ENCODE data around the gene COG5. TPM values are rescaled to one million over a fixed set of nuclear protein-coding genes. Genes with fewer than 3 reads are reported as not detected.

Gene COG5
- total RNA-seq, 2 donors from 2014 or later: 50.1 to 102 TPM

DNA sequence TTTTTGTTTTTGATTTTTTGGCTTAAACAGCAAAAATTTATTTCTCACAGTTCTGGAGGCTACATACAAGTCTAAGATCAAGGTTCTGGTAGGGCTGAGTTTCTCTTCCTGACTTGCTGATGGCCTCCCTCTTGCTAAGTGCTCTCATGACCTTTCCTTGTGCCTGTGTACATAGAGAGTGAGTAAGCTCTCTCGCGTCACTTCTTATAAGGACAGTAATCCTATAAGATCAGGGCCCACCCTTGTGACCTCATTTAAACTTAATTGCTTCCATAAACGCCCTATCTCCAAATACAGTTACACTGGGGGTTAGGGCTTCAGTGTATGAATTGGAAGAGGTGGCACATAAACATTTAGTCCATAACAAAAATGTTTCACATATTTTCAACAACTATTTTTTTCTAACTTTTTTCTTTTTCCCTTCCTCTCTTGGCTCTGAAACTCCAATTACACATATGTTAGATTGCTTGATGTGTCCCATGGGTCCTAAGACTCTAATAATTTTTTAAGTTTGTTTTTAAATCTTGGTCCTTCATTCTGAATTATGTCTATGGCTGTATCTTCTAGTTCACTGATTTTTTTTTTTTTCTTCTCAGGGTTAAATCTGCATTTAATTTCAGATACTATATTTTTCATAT is 245.1 kb downstream of the COG5 start:
- intact Hi-C loops (cut with DNase I): no loop called here
- DNase-seq: no peak
- TF ChIP-seq, protein P1, sequence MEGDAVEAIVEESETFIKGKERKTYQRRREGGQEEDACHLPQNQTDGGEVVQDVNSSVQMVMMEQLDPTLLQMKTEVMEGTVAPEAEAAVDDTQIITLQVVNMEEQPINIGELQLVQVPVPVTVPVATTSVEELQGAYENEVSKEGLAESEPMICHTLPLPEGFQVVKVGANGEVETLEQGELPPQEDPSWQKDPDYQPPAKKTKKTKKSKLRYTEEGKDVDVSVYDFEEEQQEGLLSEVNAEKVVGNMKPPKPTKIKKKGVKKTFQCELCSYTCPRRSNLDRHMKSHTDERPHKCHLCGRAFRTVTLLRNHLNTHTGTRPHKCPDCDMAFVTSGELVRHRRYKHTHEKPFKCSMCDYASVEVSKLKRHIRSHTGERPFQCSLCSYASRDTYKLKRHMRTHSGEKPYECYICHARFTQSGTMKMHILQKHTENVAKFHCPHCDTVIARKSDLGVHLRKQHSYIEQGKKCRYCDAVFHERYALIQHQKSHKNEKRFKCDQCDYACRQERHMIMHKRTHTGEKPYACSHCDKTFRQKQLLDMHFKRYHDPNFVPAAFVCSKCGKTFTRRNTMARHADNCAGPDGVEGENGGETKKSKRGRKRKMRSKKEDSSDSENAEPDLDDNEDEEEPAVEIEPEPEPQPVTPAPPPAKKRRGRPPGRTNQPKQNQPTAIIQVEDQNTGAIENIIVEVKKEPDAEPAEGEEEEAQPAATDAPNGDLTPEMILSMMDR (IDR thresholded peaks at IDR 0.05): no peak
- no peak for TF ChIP-seq POLR2A (IDR thresholded peaks at IDR 0.05)
- peaks cover 5% of the 10 kb centered on the region for H3K4me1 ChIP-seq
- H3K27me3 ChIP-seq: no peaks in the 10 kb centered on the region
- H3K4me3 ChIP-seq: no peak overlapping the region
- H3K9me3 ChIP-seq: no peaks in the 10 kb centered on the region
- no peak for ATAC-seq
- no peaks in the 10 kb centered on the region for H3K36me3 ChIP-seq (replicated peaks in 1 of 2; ENCODE audit: insufficient read depth in 1 of 2, low read depth in 2 of 2)
- WGBS, 2 donors: 96 to 97% methylated on average over 3 of the region's 3 CpGs
- no peak overlapping the region for H3K27ac ChIP-seq

DNA sequence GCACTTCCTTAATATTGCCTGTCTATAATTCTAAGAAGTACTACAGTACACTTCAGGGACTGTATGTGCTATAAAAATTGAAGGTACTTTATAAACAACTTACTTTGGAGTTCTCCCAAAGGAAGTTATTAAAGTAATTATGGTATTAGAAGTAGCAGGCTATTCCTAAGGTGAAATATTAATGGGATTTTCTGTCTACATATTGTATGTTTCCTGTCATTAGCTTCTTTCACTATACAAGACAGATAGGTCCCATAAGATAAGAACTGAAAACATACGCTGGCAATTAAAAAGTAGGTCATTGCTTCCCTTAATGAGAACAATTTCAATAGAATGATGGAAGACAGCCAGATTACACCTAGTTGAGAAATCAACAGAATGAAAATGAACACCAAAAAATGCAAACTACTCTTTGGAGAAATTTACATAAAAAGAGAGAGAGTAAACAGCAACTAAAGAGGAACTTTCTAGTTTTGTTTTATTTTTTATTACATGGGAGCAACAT is 248.0 kb downstream of the COG5 start:
- intact Hi-C loops (cut with DNase I): no loop called here
- Histone ChIP-seq H3K36me3 (replicated peaks in 1 of 2; ENCODE audit: insufficient read depth in 1 of 2, low read depth in 2 of 2) (no peaks in the 10 kb centered on the region), H3K27ac (no peak overlapping the region), H3K4me1 (peaks cover 5% of the 10 kb centered on the region), H3K4me3 (no peak overlapping the region), H3K27me3 (no peaks in the 10 kb centered on the region), H3K9me3 (no peaks in the 10 kb centered on the region)
- no peak for TF ChIP-seq POLR2A (IDR thresholded peaks at IDR 0.05)
- TF ChIP-seq, protein P1 (IDR thresholded peaks at IDR 0.05): no peak
- ATAC-seq (no peak), DNase-seq (no peak)
- 14 to 32% methylated on average over 1 of the region's 1 CpG for WGBS, 2 donors

DNA sequence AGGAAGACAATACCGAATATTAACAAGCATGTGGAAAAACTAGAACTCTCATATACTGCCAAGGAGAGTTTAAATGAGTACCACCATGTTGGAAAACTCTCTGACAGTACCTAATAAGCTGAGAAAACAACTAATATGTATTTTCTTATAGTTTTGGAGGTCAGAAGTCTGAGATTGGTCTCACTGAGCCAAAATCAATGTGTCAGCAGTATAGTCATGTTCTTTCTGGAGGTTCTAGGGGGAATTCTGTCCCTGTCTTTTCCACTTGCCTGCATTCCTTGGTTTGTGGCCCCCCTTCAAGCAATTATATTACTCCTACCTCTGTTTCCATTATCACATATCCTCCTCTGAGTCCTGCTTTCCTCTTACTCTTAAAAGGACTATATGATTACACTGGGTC is 250.4 kb downstream of the COG5 start:
- no peak for TF ChIP-seq POLR2A (IDR thresholded peaks at IDR 0.05)
- TF ChIP-seq, protein P1 (IDR thresholded peaks at IDR 0.05): no peak
- Histone ChIP-seq H3K27ac (no peak overlapping the region), H3K27me3 (no peaks in the 10 kb centered on the region), H3K4me1 (peaks cover 5% of the 10 kb centered on the region), H3K36me3 (replicated peaks in 1 of 2; ENCODE audit: insufficient read depth in 1 of 2, low read depth in 2 of 2) (no peaks in the 10 kb centered on the region), H3K4me3 (no peak overlapping the region), H3K9me3 (no peaks in the 10 kb centered on the region)
- no peak for DNase-seq
- ATAC-seq: no peak
- intact Hi-C loops (cut with DNase I): no loop called here
- 100% methylated on average over 1 of the region's 1 CpG for WGBS, 2 donors

DNA sequence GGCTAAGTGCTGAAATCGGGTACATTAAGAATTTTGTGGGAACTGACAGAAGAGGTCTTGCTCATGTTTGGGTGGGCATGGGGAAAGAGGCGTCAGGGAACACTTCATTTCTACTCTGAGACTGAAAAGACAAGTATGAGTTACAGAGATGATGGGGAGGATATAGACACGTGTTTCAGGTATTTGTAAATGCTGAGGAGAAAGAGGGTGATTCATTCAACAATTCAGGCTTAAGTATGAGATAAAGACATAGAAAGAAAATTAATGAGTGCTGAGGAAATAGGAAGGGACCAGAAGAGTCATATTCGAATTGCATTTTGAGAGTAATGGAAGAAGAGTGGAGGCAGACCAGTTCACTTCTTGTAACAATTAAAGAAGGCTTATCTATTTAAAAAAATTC is 251.3 kb downstream of the COG5 start:
- DNase-seq (no peak), ATAC-seq (no peak)
- TF ChIP-seq POLR2A (IDR thresholded peaks at IDR 0.05): no peak
- TF ChIP-seq, protein P1 (IDR thresholded peaks at IDR 0.05): no peak
- Histone ChIP-seq H3K4me1 (peaks cover 5% of the 10 kb centered on the region), H3K27me3 (no peaks in the 10 kb centered on the region), H3K36me3 (replicated peaks in 1 of 2; ENCODE audit: insufficient read depth in 1 of 2, low read depth in 2 of 2) (no peaks in the 10 kb centered on the region), H3K4me3 (no peak overlapping the region), H3K27ac (no peak overlapping the region), H3K9me3 (no peaks in the 10 kb centered on the region)
- intact Hi-C loops (cut with DNase I): no loop called here
- WGBS, 2 donors: 75 to 88% methylated on average over 4 of the region's 4 CpGs

DNA sequence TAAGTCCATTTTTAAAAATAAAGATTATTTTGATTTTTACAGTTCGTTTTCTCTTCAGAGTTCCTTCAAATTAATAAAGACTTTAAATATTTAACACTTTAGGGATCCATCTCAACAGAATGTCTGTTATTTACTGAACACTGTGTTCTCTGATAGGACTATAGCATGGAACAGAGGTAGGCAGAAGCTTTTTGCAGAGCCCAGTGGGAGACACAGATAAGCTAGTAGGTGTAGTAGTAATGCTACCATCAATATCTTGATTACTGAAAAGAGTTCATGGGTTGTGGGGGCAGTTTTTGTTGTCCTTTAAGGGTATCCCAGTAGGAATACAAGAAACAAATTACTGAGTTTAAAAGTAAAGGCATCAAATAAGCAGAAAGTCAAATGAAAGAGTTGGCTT is 254.4 kb downstream of the COG5 start:
- no peaks in the 10 kb centered on the region for H3K36me3 ChIP-seq (replicated peaks in 1 of 2; ENCODE audit: insufficient read depth in 1 of 2, low read depth in 2 of 2)
- ATAC-seq (no peak), DNase-seq (no peak)
- intact Hi-C loops (cut with DNase I): no loop called here
- H3K4me3 ChIP-seq: no peak overlapping the region
- no peaks in the 10 kb centered on the region for H3K4me1 ChIP-seq
- H3K27ac ChIP-seq: no peak overlapping the region
- no peak for TF ChIP-seq POLR2A (IDR thresholded peaks at IDR 0.05)
- TF ChIP-seq, protein P1 (IDR thresholded peaks at IDR 0.05): no peak
- no peaks in the 10 kb centered on the region for H3K27me3 ChIP-seq
- no peaks in the 10 kb centered on the region for H3K9me3 ChIP-seq
- 87 to 92% methylated on average over 1 of the region's 1 CpG for WGBS, 2 donors
